Activated naive CD4-positive, alpha-beta T cell treated with anti-CD3 and anti-CD28 coated beads for 36 hours (primary cell): ENCODE data around the gene MMP24. TPM values are rescaled to one million over a fixed set of nuclear protein-coding genes. Genes with fewer than 3 reads are reported as not detected.

Experiments used
- CTCF ChIA-PET: fragments of 350-600 bp; sonication (Branson Sonifier 250); formaldehyde crosslinking; loops from one replicate; lab custom pipeline; 2021; ENCODE audit warnings: antibody characterized with exemption; lab: Charles Lee
- DNase-seq: peaks from one replicate; pipeline ENCODE4 v3.0.0-alpha.2; 2020
- H3K27ac Mint-ChIP-seq: one replicate; pipeline ENCODE4 v1.8.0; 2021; ENCODE audit warnings: mild to moderate bottlenecking, mixed read lengths
- H3K27me3 Mint-ChIP-seq: one replicate; pipeline ENCODE4 v1.8.0; 2021; ENCODE audit warnings: low read depth, mixed read lengths
- H3K36me3 Mint-ChIP-seq: one replicate; pipeline ENCODE4 v1.8.0; 2021; ENCODE audit warnings: low read depth, mixed read lengths
- H3K4me1 Mint-ChIP-seq: one replicate; pipeline ENCODE4 v1.8.0; 2021; ENCODE audit warnings: low read depth, mixed read lengths
- H3K4me3 Mint-ChIP-seq: one replicate; pipeline ENCODE4 v1.8.0; 2021; ENCODE audit warnings: mild to moderate bottlenecking, moderate library complexity, mixed read lengths
- H3K9me3 Mint-ChIP-seq: one replicate; pipeline ENCODE4 v1.8.0; 2021; ENCODE audit warnings: mixed read lengths
- intact Hi-C: fragments of 100-400 bp; cut with micrococcal nuclease; formaldehyde crosslinking; loops from one replicate; pipeline ENCODE4 v1.15.1; 2023
- total RNA-seq, 2 experiments: library from RNA; stranded (reverse); gene quantifications; one replicate each; pipeline ENCODE4 v1.2.3, GENCODE V29; 2021

Gene MMP24
- total RNA-seq, 2 experiments from 2014 or later: not detected

- intact Hi-C loops: no loop called here
- CTCF ChIA-PET: interaction anchor here (0.9 kb wide), 1 partner anchor 118 kb away, joined by 3 read pairs; no protein-coding TSS in a partner anchor
- no peaks in the 10 kb centered on the region for H3K9me3 Mint-ChIP-seq
- H3K27ac Mint-ChIP-seq: no peak overlapping the region
- DNase-seq: no peak
- no peaks in the 10 kb centered on the region for H3K27me3 Mint-ChIP-seq
- no peaks in the 10 kb centered on the region for H3K36me3 Mint-ChIP-seq
- no peak overlapping the region for H3K4me3 Mint-ChIP-seq
- no peaks in the 10 kb centered on the region for H3K4me1 Mint-ChIP-seq
These were observed 38.3 kb downstream of the MMP24 start for GRCh38 chr20:35264755-35265154.

GRCh38 chr20:35267092-35267491 lies 40.6 kb downstream of the MMP24 start:
- CTCF ChIA-PET: interaction anchor here (1.1 kb wide), 2 partner anchors 37 to 171 kb away, joined by 3 read pairs; no protein-coding TSS in a partner anchor
- Mint-ChIP-seq H3K9me3 (no peaks in the 10 kb centered on the region), H3K36me3 (peaks cover 3% of the 10 kb centered on the region), H3K4me1 (no peaks in the 10 kb centered on the region), H3K4me3 (no peak overlapping the region), H3K27ac (no peak overlapping the region), H3K27me3 (no peaks in the 10 kb centered on the region)
- no peak for DNase-seq
- intact Hi-C loops: no loop called here

GRCh38 chr20:35269055-35269781 lies 42.7 kb downstream of the MMP24 start:
- CTCF ChIA-PET: interaction anchor here (0.6 to 2.1 kb wide), 10 partner anchors 9 to 533 kb away, joined by 3 to 9 read pairs (median 6); partner anchors contain the start of gene EDEM2
- Mint-ChIP-seq H3K27ac (no peak overlapping the region), H3K4me3 (no peak overlapping the region), H3K9me3 (no peaks in the 10 kb centered on the region), H3K27me3 (no peaks in the 10 kb centered on the region), H3K36me3 (peaks cover 3% of the 10 kb centered on the region), H3K4me1 (no peaks in the 10 kb centered on the region)
- intact Hi-C loops: loop anchor here (1.0 kb wide), 1 partner anchor 124 kb away; no protein-coding TSS in a partner anchor
- DNase-seq: peak; percentile 64

GRCh38 chr20:35270021-35270902 lies 43.8 kb downstream of the MMP24 start:
- DNase-seq: no peak
- CTCF ChIA-PET: interaction anchor here (0.7 to 2.1 kb wide), 6 partner anchors 9 to 174 kb away, joined by 3 to 6 read pairs (median 3); partner anchors contain the start of gene EDEM2
- Mint-ChIP-seq H3K27me3 (no peaks in the 10 kb centered on the region), H3K27ac (no peak overlapping the region), H3K36me3 (peaks cover 3% of the 10 kb centered on the region), H3K4me3 (no peak overlapping the region), H3K4me1 (no peaks in the 10 kb centered on the region), H3K9me3 (no peaks in the 10 kb centered on the region)
- intact Hi-C loops: loop anchor here (10.0 kb wide), 1 partner anchor 395 kb away; the partner anchor contains the start of genes ACSS2 and GGT7

- Mint-ChIP-seq H3K27ac (no peak overlapping the region), H3K9me3 (no peaks in the 10 kb centered on the region), H3K36me3 (peaks cover 3% of the 10 kb centered on the region), H3K27me3 (no peaks in the 10 kb centered on the region), H3K4me1 (peaks cover 3% of the 10 kb centered on the region), H3K4me3 (no peak overlapping the region)
- intact Hi-C loops: loop anchor here (10.0 kb wide), 1 partner anchor 396 kb away; the partner anchor contains the start of genes ACSS2 and GGT7
- DNase-seq: no peak
- CTCF ChIA-PET: interaction anchor here (0.6 to 1.4 kb wide), 4 partner anchors 20 to 126 kb away, joined by 3 read pairs; no protein-coding TSS in a partner anchor
These were observed 44.8 kb downstream of the MMP24 start for GRCh38 chr20:35271073-35271882.

- H3K27me3 Mint-ChIP-seq: no peaks in the 10 kb centered on the region
- peaks cover 3% of the 10 kb centered on the region for H3K36me3 Mint-ChIP-seq
- DNase-seq: no peak
- H3K4me3 Mint-ChIP-seq: no peak overlapping the region
- peaks cover 6% of the 10 kb centered on the region for H3K4me1 Mint-ChIP-seq
- CTCF ChIA-PET: interaction anchor here (0.6 to 0.7 kb wide), 2 partner anchors 21 to 51 kb away, joined by 3 read pairs; no protein-coding TSS in a partner anchor
- no peak overlapping the region for H3K27ac Mint-ChIP-seq
- intact Hi-C loops: loop anchor here (10.0 kb wide), 1 partner anchor 397 kb away; the partner anchor contains the start of genes ACSS2 and GGT7
- H3K9me3 Mint-ChIP-seq: no peaks in the 10 kb centered on the region
These were observed 45.4 kb downstream of the MMP24 start for GRCh38 chr20:35271904-35272303.

- H3K4me1 Mint-ChIP-seq: peaks cover 11% of the 10 kb centered on the region
- no peaks in the 10 kb centered on the region for H3K27me3 Mint-ChIP-seq
- no peaks in the 10 kb centered on the region for H3K9me3 Mint-ChIP-seq
- intact Hi-C loops: loop anchor here (10.0 kb wide), 1 partner anchor 399 kb away; the partner anchor contains the start of genes ACSS2 and GGT7
- no peak for DNase-seq
- CTCF ChIA-PET: interaction anchor here (0.6 to 1.3 kb wide), 5 partner anchors 101 to 177 kb away, joined by 3 to 4 read pairs (median 3); no protein-coding TSS in a partner anchor
- no peak overlapping the region for H3K4me3 Mint-ChIP-seq
- H3K27ac Mint-ChIP-seq: no peak overlapping the region
- H3K36me3 Mint-ChIP-seq: peaks cover 9% of the 10 kb centered on the region
These were observed 47.1 kb downstream of the MMP24 start for GRCh38 chr20:35273449-35274171.

- H3K4me3 Mint-ChIP-seq: no peak overlapping the region
- CTCF ChIA-PET: interaction anchor here (0.6 to 1.5 kb wide), 3 partner anchors 129 to 178 kb away, joined by 3 to 4 read pairs (median 4); no protein-coding TSS in a partner anchor
These were observed 47.9 kb downstream of the MMP24 start for GRCh38 chr20:35274172-35275092.

GRCh38 chr20:35275741-35276251 lies 49.3 kb downstream of the MMP24 start:
- intact Hi-C loops: loop anchor here (2.0 to 10.0 kb wide), 3 partner anchors 183 to 401 kb away; partner anchors contain the start of genes ACSS2, GGT7, GSS and MYH7B
- Mint-ChIP-seq H3K9me3 (no peaks in the 10 kb centered on the region), H3K4me1 (peaks cover 11% of the 10 kb centered on the region), H3K27me3 (no peaks in the 10 kb centered on the region), H3K36me3 (peaks cover 16% of the 10 kb centered on the region), H3K4me3 (peak overlapping the region; percentile 39), H3K27ac (no peak overlapping the region)
- no peak for DNase-seq
- CTCF ChIA-PET: interaction anchor here (1.1 to 1.5 kb wide), 2 partner anchors 131 to 172 kb away, joined by 3 to 4 read pairs; no protein-coding TSS in a partner anchor

More at GRCh38 chr20:35274172-35275092, 47.9 kb downstream of the MMP24 start:
- no peak for DNase-seq
- intact Hi-C loops: loop anchor here (5.0 to 10.0 kb wide), 2 partner anchors 317 to 400 kb away; partner anchors contain the start of genes ACSS2, GGT7, GSS and MYH7B
- Mint-ChIP-seq H3K4me1 (peaks cover 11% of the 10 kb centered on the region), H3K9me3 (no peaks in the 10 kb centered on the region), H3K27me3 (no peaks in the 10 kb centered on the region), H3K36me3 (peaks cover 12% of the 10 kb centered on the region), H3K27ac (no peak overlapping the region)
